ENCODE results near the gene COL4A1. TPM values are rescaled to one million over a fixed set of nuclear protein-coding genes. Genes with fewer than 3 reads are reported as not detected.
A peak's percentile ranks its signal among the peaks of the same experiment; 100 is the strongest.

The COL4A1 gene
- total and polyA plus RNA-seq, 12 donors, result 83.3 to 342 (median 147) TPM

DNA sequence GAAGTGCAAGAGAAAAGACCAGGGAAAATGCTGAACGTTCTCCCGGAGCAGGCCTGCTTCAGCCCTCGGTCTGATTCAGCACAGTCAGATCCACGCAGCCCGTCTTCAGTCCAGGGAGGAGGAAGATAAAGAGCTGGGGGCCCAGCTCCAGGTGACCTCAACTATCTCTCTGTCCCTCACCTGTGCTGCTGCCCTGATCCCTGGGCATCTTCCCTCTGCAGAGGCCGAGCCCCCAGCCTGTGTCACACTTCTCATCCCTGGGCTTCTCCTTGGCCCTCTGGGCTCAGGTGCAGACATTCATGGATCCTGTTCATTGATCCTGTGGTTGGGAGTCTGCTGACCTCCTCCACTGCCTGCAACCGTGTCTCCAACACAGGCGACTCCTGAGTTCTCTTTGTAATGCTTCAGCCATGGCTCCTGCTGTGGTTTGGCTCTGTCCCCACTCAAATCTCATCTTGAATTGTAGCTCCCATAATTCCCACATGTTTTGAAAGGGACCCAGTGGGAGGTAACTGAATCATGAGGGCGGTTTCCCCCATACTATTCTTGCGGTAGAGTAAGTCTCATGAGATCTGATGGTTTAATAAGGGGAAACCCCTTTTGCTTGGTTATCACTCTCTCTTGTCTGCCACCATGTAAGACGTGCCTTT lies 28.0 kb upstream of the COL4A1 start:
- DNase-seq (no peak), ATAC-seq (no peak)
- peaks cover 0 to 7% (median 0%) of the 10 kb centered on the region in 7 donors for H3K27me3 ChIP-seq
- intact Hi-C loops (cut with DNase I), result no loop called here
- H3K4me3 ChIP-seq, result no peak overlapping the region
- WGBS, 2 donors, result 89 to 91% methylated on average over 11 of the region's 11 CpGs
- TF ChIP-seq, protein P1, sequence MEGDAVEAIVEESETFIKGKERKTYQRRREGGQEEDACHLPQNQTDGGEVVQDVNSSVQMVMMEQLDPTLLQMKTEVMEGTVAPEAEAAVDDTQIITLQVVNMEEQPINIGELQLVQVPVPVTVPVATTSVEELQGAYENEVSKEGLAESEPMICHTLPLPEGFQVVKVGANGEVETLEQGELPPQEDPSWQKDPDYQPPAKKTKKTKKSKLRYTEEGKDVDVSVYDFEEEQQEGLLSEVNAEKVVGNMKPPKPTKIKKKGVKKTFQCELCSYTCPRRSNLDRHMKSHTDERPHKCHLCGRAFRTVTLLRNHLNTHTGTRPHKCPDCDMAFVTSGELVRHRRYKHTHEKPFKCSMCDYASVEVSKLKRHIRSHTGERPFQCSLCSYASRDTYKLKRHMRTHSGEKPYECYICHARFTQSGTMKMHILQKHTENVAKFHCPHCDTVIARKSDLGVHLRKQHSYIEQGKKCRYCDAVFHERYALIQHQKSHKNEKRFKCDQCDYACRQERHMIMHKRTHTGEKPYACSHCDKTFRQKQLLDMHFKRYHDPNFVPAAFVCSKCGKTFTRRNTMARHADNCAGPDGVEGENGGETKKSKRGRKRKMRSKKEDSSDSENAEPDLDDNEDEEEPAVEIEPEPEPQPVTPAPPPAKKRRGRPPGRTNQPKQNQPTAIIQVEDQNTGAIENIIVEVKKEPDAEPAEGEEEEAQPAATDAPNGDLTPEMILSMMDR (IDR thresholded peaks at IDR 0.05), result no peak
- H3K4me1 ChIP-seq, result peaks cover 18 to 99% (median 84%) of the 10 kb centered on the region in 9 donors
- H3K9me3 ChIP-seq, result no peaks in the 10 kb centered on the region
- H3K36me3 ChIP-seq, result peaks cover 0 to 45% (median 0%) of the 10 kb centered on the region in 9 donors
- H3K27ac ChIP-seq, result peak overlapping the region in 3 of 10 donors; percentile 7 to 96 (median 10)

DNA sequence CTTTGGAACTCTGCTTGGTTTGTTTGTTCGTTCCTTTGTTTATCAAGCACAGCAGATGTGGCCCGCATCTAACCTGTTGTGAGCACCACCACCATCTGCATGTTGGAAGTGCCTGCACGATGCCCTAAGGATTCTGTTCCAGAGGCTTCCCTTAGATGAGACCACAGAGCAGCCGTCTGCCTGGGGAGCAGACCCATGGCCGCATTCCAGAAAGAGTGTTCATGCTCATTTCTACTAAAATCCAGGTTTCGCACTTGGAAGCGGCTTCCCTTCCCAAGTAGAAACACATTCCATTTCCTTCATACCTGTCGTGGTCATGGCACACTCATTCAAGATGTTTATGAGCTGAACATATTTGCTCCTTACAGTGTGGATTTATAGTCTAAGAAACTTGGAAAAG lies 27.3 kb upstream of the COL4A1 start:
- Histone ChIP-seq H3K9me3 (no peaks in the 10 kb centered on the region), H3K4me1 (peaks cover 18 to 99% (median 84%) of the 10 kb centered on the region in 9 donors), H3K27me3 (no peaks in the 10 kb centered on the region), H3K36me3 (peaks cover 0 to 52% (median 0%) of the 10 kb centered on the region in 9 donors), H3K4me3 (no peak overlapping the region), H3K27ac (no peak overlapping the region)
- WGBS, 2 donors, result 86% methylated on average over 8 of the region's 8 CpGs
- no peak for ATAC-seq
- TF ChIP-seq, protein P1 (IDR thresholded peaks at IDR 0.05), result no peak
- intact Hi-C loops (cut with DNase I), result no loop called here
- no peak for DNase-seq

DNA sequence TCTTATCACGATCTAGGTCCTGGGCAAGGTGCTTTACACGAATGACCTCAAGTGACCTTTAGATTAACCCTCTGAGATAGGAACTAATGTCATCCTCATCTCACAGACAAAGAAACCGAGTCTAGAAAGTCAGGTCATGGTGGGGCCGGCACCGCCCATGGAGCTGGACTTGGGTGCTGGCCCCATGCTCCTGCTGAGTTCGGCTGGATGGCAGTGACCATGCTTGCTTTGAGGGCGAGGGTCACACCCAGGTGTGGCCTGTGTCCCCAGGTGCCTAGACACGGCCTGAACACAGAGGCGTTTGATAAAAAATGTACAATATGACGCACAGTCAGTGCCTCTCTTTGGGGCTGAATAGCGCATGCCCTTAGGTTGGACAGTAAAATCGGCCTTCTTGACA lies 26.9 kb upstream of the COL4A1 start:
- DNase-seq, result no peak
- Histone ChIP-seq H3K9me3 (no peaks in the 10 kb centered on the region), H3K27me3 (no peaks in the 10 kb centered on the region), H3K36me3 (peaks cover 0 to 55% (median 0%) of the 10 kb centered on the region in 9 donors), H3K4me1 (peaks cover 18 to 99% (median 83%) of the 10 kb centered on the region in 9 donors), H3K4me3 (no peak overlapping the region), H3K27ac (no peak overlapping the region)
- intact Hi-C loops (cut with DNase I), result no loop called here
- WGBS, 2 donors, result 87 to 92% methylated on average over 12 of the region's 12 CpGs
- no peak for ATAC-seq
- TF ChIP-seq, protein P1 (IDR thresholded peaks at IDR 0.05), result no peak

DNA sequence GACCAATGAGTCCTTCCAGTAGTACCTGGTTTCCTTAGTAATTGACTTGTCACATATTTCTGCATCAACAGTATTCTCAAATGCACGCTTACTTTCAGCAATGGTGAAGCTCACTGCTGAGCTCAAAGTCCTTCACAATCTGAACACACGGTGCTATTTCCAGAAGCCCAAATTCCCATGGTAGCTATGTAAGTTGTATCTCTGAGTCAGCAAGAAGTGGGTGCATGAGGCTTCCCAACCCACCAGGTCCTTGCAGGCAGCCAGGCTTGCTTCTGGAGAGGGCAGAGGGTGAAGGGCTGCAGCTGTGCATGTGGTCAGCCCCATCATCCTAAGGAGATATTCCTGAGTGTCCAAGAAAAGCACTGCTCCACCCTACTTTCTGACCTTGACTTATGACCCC lies 25.8 kb upstream of the COL4A1 start:
- Histone ChIP-seq H3K27me3 (no peaks in the 10 kb centered on the region), H3K4me1 (peaks cover 14 to 99% (median 72%) of the 10 kb centered on the region in 9 donors), H3K27ac (peak overlapping the region in 2 of 10 donors; percentile 10 to 66), H3K4me3 (no peak overlapping the region), H3K36me3 (peaks cover 0 to 64% (median 0%) of the 10 kb centered on the region in 9 donors), H3K9me3 (no peaks in the 10 kb centered on the region)
- ATAC-seq, result peak in 1 of 8 donors; percentile 12
- TF ChIP-seq, protein P1 (IDR thresholded peaks at IDR 0.05), result no peak
- intact Hi-C loops (cut with DNase I), result no loop called here
- 54 to 58% methylated on average over 2 of the region's 2 CpGs for WGBS, 2 donors
- no peak for DNase-seq
